Activated B cell treated with CpG ODN at 0.5 μM for 24 hours (primary cell): ENCODE results near the gene RIPOR2. TPM values are rescaled to one million over a fixed set of nuclear protein-coding genes. Genes with fewer than 3 reads are reported as not detected.

Source experiments
- ATAC-seq: fragments of 200-7000 bp; cut with Tn5 transposase; one replicate; pipeline ENCODE4 v1.10.0; 2021; ENCODE audit warnings: low read depth, mild to moderate bottlenecking, moderate library complexity
- CTCF ChIA-PET: fragments of 350-600 bp; sonication (Branson Sonifier 250); formaldehyde crosslinking; loops from one replicate; lab custom pipeline; 2021; ENCODE audit warnings: antibody characterized with exemption; lab: Charles Lee
- POLR2A ChIA-PET: fragments of 350-600 bp; sonication (Branson Sonifier 250); formaldehyde crosslinking; loops from one replicate; lab custom pipeline; 2021; ENCODE audit warnings: antibody characterized with exemption; lab: Charles Lee
- DNase-seq: peaks from one replicate; pipeline ENCODE4 v3.0.0; 2022
- H3K27ac Mint-ChIP-seq: one replicate; pipeline ENCODE4 v1.8.0; 2020; ENCODE audit warnings: mixed read lengths
- H3K27me3 Mint-ChIP-seq: one replicate; pipeline ENCODE4 v1.8.0; 2021; ENCODE audit warnings: mixed read lengths
- H3K36me3 Mint-ChIP-seq: one replicate; pipeline ENCODE4 v1.8.0; 2021; ENCODE audit warnings: low read depth, mixed read lengths
- H3K4me1 Mint-ChIP-seq: one replicate; pipeline ENCODE4 v1.8.0; 2021; ENCODE audit warnings: mixed read lengths
- H3K4me3 Mint-ChIP-seq: one replicate; pipeline ENCODE4 v1.8.0; 2020; ENCODE audit warnings: mild to moderate bottlenecking, mixed read lengths
- H3K9me3 Mint-ChIP-seq: one replicate; pipeline ENCODE4 v1.8.0; 2020; ENCODE audit warnings: mixed read lengths
- CTCF ChIP-seq: fragments of 200-600 bp; IDR thresholded peaks from one replicate; pipeline ENCODE4 v1.8.0; 2022; ENCODE audit warnings: antibody characterized with exemption, mild to moderate bottlenecking
- intact Hi-C: fragments of 100-400 bp; cut with micrococcal nuclease; formaldehyde crosslinking; loops from one replicate; pipeline ENCODE4 v1.15.1; 2024
- total RNA-seq: library from RNA; stranded (reverse); gene quantifications from 2 replicates; pipeline ENCODE4 v1.2.3, GENCODE V29; 2022

Gene RIPOR2
- total RNA-seq, 1 donor from 2014 or later = 302 TPM

DNA sequence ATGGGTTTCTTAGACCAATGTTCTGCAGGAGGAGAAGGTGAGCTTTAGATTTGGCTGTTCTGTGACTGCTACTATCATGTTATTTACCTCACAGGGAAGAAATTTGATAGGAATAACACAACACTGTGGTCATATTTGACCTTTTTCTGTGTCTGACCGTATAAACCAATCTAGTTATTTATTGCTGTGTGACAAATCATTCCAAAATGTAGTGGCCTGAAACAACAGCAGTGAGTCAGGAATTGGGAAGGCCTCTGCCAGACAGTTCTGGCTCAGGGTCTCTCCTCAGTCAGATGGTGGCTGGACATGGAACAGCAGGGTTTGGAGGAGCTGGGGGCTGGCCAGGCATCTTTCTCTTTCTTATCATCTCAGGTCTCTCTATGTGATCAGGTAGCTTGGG lies 33.0 kb downstream of the RIPOR2 start:
- no peak overlapping the region for H3K4me3 Mint-ChIP-seq
- peaks cover 94% of the 10 kb centered on the region for H3K36me3 Mint-ChIP-seq

DNA sequence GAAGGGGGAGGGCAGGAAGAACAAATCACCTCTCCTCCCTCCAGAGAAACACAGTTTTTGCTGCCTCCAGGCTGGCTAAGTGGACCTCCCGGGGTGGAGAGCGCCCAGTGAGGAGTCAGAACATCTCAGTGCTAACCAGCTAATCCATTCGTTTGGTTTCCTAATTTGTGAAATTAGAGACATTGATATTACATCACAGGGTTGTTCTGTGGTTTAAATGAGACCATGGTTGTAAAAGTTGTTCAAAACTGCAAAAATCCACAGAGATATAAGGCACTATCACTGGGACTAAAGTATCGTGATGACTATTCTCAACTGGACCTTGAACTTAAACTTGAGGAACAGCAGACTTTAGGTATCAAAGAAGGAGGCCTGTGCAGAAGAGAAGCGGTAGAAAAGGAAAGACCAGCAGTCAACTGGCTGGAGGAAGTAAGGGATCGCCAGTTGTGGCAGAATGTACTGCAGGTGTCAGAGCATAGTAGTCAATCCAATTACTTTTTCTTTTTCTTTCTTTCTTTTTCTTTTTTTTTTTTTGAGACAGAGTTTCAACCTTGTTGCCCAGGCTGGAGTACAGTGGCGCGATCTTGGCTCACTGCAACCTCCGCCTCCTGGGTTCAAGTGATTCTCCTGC lies 33.9 kb downstream of the RIPOR2 start:
- DNase-seq = no peak
- intact Hi-C loops = loop anchor here (1.0 to 5.0 kb wide), 2 partner anchors 7 to 35 kb away; partner anchors contain the start of gene RIPOR2

More for the DNA sequence above, 33.0 kb downstream of the RIPOR2 start:
- POLR2A ChIA-PET = interaction anchor here (0.7 to 1.4 kb wide), 2 partner anchors 53 to 89 kb away, joined by 4 read pairs; no protein-coding TSS in a partner anchor
- CTCF ChIA-PET = interaction anchor here (0.9 to 1.2 kb wide), 2 partner anchors 88 to 168 kb away, joined by 3 read pairs; no protein-coding TSS in a partner anchor
- intact Hi-C loops = loop anchor here (5.0 kb wide), 1 partner anchor 35 kb away; the partner anchor contains the start of gene RIPOR2
- Mint-ChIP-seq H3K27ac (peak overlapping the region; percentile 81), H3K4me1 (peaks cover 96% of the 10 kb centered on the region), H3K9me3 (no peaks in the 10 kb centered on the region), H3K27me3 (no peaks in the 10 kb centered on the region)
- DNase-seq (no peak), ATAC-seq (no peak)
- no peak for TF ChIP-seq CTCF

GRCh38 chr6:24900917-24901697 lies 34.7 kb downstream of the RIPOR2 start:
- CTCF ChIA-PET = interaction anchor here (1.0 to 1.5 kb wide), 4 partner anchors 10 to 117 kb away, joined by 3 to 6 read pairs (median 3); no protein-coding TSS in a partner anchor
- ATAC-seq = no peak
- intact Hi-C loops = loop anchor here (1.0 to 5.0 kb wide), 2 partner anchors 8 to 36 kb away; partner anchors contain the start of gene RIPOR2
- Mint-ChIP-seq H3K4me1 (peaks cover 92% of the 10 kb centered on the region), H3K27ac (peak overlapping the region; percentile 61), H3K4me3 (peak overlapping the region; percentile 24), H3K36me3 (peaks cover 94% of the 10 kb centered on the region), H3K27me3 (no peaks in the 10 kb centered on the region), H3K9me3 (no peaks in the 10 kb centered on the region)
- DNase-seq = no peak
- no peak for TF ChIP-seq CTCF
- POLR2A ChIA-PET = interaction anchor here (1.1 to 3.8 kb wide), 2 partner anchors 9 kb away, joined by 6 to 22 read pairs; no protein-coding TSS in a partner anchor

More for the DNA sequence above, 33.9 kb downstream of the RIPOR2 start:
- CTCF ChIA-PET = interaction anchor here (1.2 kb wide), 1 partner anchor 89 kb away, joined by 3 read pairs; no protein-coding TSS in a partner anchor
- H3K27ac Mint-ChIP-seq = peak overlapping the region; percentile 81
- no peaks in the 10 kb centered on the region for H3K9me3 Mint-ChIP-seq
- H3K36me3 Mint-ChIP-seq = peaks cover 96% of the 10 kb centered on the region
- ATAC-seq = no peak
- POLR2A ChIA-PET = interaction anchor here (0.7 to 3.8 kb wide), 3 partner anchors 8 to 90 kb away, joined by 4 to 22 read pairs (median 4); no protein-coding TSS in a partner anchor
- no peaks in the 10 kb centered on the region for H3K27me3 Mint-ChIP-seq
- no peak overlapping the region for H3K4me3 Mint-ChIP-seq
- TF ChIP-seq CTCF = no peak
- H3K4me1 Mint-ChIP-seq = peaks cover 96% of the 10 kb centered on the region

DNA sequence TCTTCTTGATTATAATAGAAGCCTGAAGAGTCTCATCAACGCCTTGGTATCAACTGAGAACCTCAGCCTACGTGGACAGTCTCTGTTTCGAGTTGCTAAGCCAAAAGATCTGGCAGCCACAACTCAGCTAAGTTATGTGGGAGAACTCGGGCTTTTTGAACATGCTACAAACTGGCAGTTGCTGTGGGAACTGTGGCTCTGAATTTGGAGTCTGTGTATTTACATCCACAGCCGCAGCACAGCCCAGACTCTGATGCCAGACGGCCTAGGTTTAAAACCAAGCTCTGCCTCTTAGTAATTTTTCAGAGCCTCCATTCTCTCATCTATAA lies 35.8 kb downstream of the RIPOR2 start:
- H3K27ac Mint-ChIP-seq = peak overlapping the region; percentile 75
- no peaks in the 10 kb centered on the region for H3K27me3 Mint-ChIP-seq
- ChIA-PET POLR2A (interaction anchor here (1.1 to 3.8 kb wide), 3 partner anchors 8 to 92 kb away, joined by 4 to 22 read pairs (median 6); no protein-coding TSS in a partner anchor), CTCF (interaction anchor here (1.0 to 2.1 kb wide), 4 partner anchors 9 to 92 kb away, joined by 3 to 9 read pairs (median 4); partner anchors contain the start of gene RIPOR2)
- H3K36me3 Mint-ChIP-seq = peaks cover 90% of the 10 kb centered on the region
- no peak overlapping the region for H3K4me3 Mint-ChIP-seq
- ATAC-seq (no peak), DNase-seq (no peak)
- peaks cover 88% of the 10 kb centered on the region for H3K4me1 Mint-ChIP-seq
- intact Hi-C loops = loop anchor here (2.0 to 5.0 kb wide), 2 partner anchors 15 to 37 kb away; partner anchors contain the start of gene RIPOR2
- no peaks in the 10 kb centered on the region for H3K9me3 Mint-ChIP-seq
- no peak for TF ChIP-seq CTCF
